ENCODE measurements around the gene PDE3B. TPM values are rescaled to one million over a fixed set of nuclear protein-coding genes. Genes with fewer than 3 reads are reported as not detected.
"Not testable (repeated sequence)": the region's sequence is repeated elsewhere in the genome, so short reads cannot be mapped to it uniquely, and the experiment has no call there.

PDE3B gene
- total RNA-seq, 1 experiment from 2014 or later: not detected

DNA sequence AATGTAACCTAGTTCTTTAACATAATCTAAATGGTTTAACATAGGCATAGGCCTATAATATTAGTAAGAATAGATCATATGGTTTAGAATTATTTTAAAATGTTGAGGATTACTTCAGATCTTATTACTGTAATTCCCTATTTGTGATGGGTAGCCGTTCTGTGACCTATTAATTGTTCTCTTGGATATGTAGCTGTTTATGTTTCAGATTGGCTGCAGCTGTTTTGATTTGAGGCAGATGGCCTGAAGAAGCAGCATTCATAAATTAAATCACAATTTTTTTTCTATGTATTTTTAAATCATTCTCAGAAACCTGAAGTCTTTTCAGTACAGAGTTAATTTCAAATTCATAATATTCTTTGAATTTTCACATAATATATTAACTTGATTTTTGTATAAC, 104.5 kb downstream of the PDE3B start:
- no peaks in the 10 kb centered on the region for H3K4me1 ChIP-seq (ENCODE audit: low read length)
- H3K9me2 ChIP-seq (replicated peaks; ENCODE audit: insufficient read depth, low read length): no peaks in the 10 kb centered on the region
- DNase-seq: no peak

DNA sequence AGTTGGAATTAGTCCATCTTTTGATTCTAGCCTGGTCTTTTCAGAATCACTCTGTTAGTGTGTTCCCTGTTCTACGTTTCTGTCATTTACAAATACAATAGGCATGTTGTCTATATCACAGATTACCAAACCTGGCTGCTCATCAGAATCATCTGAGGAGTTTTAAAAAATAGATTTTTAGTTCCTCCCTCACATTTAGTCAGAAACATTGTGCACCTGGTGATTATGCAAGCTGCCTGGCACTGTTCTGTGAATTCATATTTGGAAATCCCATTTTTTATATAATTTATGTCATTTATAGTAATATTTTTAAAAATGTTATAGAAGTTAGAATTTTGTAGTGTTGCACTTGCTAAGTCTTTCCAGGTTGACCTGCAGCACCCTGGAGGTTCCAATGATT, 107.3 kb downstream of the PDE3B start:
- DNase-seq: no peak
- Histone ChIP-seq H3K4me1 (ENCODE audit: low read length) (no peaks in the 10 kb centered on the region), H3K27me3 (ENCODE audit: low read length) (no peaks in the 10 kb centered on the region), H3K9me3 (ENCODE audit: low read length) (no peaks in the 10 kb centered on the region), H3K9ac (ENCODE audit: low read length) (no peak overlapping the region), H3K4me2 (ENCODE audit: low read depth, low read length, poor library complexity, severe bottlenecking) (no peak overlapping the region), H3K4me3 (ENCODE audit: low read length) (no peak overlapping the region), H4K20me1 (ENCODE audit: insufficient read depth, low read depth, low read length) (no peaks in the 10 kb centered on the region), H3K9me2 (replicated peaks; ENCODE audit: insufficient read depth, low read length) (no peaks in the 10 kb centered on the region), H3K27ac (ENCODE audit: low read length) (no peak overlapping the region), H3K79me2 (ENCODE audit: low read length) (no peaks in the 10 kb centered on the region), H2AFZ (ENCODE audit: low read length) (no peak overlapping the region), H3K36me3 (ENCODE audit: insufficient read depth, low read length) (no peaks in the 10 kb centered on the region)

More for the DNA sequence above, 104.5 kb downstream of the PDE3B start:
- no peak overlapping the region for H3K27ac ChIP-seq (ENCODE audit: low read length)
- no peak overlapping the region for H3K9ac ChIP-seq (ENCODE audit: low read length)
- H3K9me3 ChIP-seq (ENCODE audit: low read length): no peaks in the 10 kb centered on the region
- no peaks in the 10 kb centered on the region for H3K27me3 ChIP-seq (ENCODE audit: low read length)
- H4K20me1 ChIP-seq (ENCODE audit: insufficient read depth, low read depth, low read length): no peaks in the 10 kb centered on the region
- H3K79me2 ChIP-seq (ENCODE audit: low read length): no peaks in the 10 kb centered on the region
- no peak overlapping the region for H3K4me3 ChIP-seq (ENCODE audit: low read length)
- H3K36me3 ChIP-seq (ENCODE audit: insufficient read depth, low read length): no peaks in the 10 kb centered on the region
- no peak overlapping the region for H3K4me2 ChIP-seq (ENCODE audit: low read depth, low read length, poor library complexity, severe bottlenecking)
- H2AFZ ChIP-seq (ENCODE audit: low read length): no peak overlapping the region

DNA sequence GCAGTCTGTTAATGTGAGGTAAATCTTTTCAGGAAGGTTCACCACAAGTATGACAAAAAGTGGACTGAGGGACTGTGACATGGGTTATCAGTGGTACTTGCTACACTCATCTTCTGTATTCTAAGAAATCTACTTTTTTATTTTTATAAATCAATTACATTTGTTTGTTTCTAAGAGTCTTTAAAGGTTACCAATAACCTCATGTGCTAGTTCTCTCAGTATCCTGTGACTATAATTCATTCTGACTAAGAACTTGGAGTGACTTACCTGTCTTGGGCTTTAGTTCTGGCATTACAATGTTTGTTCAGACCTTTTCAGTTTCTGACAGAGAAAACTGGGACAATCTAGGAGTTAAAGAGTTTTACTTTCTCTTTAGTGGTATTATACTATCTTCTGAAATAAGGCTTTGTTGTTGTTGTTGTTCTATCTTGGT, 108.4 kb downstream of the PDE3B start:
- Histone ChIP-seq H4K20me1 (ENCODE audit: insufficient read depth, low read depth, low read length) (no peaks in the 10 kb centered on the region), H2AFZ (ENCODE audit: low read length) (no peak overlapping the region), H3K27ac (ENCODE audit: low read length) (no peak overlapping the region), H3K4me2 (ENCODE audit: low read depth, low read length, poor library complexity, severe bottlenecking) (no peak overlapping the region), H3K36me3 (ENCODE audit: insufficient read depth, low read length) (no peaks in the 10 kb centered on the region), H3K4me1 (ENCODE audit: low read length) (no peaks in the 10 kb centered on the region), H3K4me3 (ENCODE audit: low read length) (no peak overlapping the region), H3K9ac (ENCODE audit: low read length) (no peak overlapping the region), H3K79me2 (ENCODE audit: low read length) (no peaks in the 10 kb centered on the region), H3K9me2 (replicated peaks; ENCODE audit: insufficient read depth, low read length) (no peaks in the 10 kb centered on the region), H3K9me3 (ENCODE audit: low read length) (no peaks in the 10 kb centered on the region), H3K27me3 (ENCODE audit: low read length) (no peaks in the 10 kb centered on the region)
- no peak for DNase-seq

DNA sequence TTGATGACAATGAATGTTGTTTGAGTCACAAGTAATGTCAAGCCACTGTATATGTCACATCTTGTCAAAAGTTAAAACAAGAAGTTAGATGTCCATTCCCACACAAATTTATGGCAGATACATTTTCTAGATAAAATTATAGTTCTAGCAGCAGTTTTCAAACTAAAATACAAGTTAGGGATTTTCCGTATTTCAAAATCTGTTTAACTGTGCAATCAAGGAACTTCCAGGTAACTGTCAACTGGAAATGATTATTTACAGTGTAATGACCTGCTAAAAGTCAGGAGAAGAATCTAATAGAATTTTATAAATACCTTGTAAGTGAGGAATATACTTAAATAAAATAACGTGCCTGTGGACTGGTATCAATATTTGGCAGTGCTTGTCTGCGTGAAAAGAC, 111.5 kb downstream of the PDE3B start:
- Histone ChIP-seq H3K4me3 (ENCODE audit: low read length) (no peak overlapping the region), H3K9me3 (ENCODE audit: low read length) (no peaks in the 10 kb centered on the region), H3K9me2 (replicated peaks; ENCODE audit: insufficient read depth, low read length) (no peaks in the 10 kb centered on the region), H3K4me2 (ENCODE audit: low read depth, low read length, poor library complexity, severe bottlenecking) (no peak overlapping the region), H3K9ac (ENCODE audit: low read length) (no peak overlapping the region), H4K20me1 (ENCODE audit: insufficient read depth, low read depth, low read length) (no peaks in the 10 kb centered on the region), H3K79me2 (ENCODE audit: low read length) (no peaks in the 10 kb centered on the region), H3K4me1 (ENCODE audit: low read length) (no peaks in the 10 kb centered on the region), H2AFZ (ENCODE audit: low read length) (no peak overlapping the region), H3K36me3 (ENCODE audit: insufficient read depth, low read length) (no peaks in the 10 kb centered on the region), H3K27ac (ENCODE audit: low read length) (no peak overlapping the region), H3K27me3 (ENCODE audit: low read length) (no peaks in the 10 kb centered on the region)
- DNase-seq: no peak

DNA sequence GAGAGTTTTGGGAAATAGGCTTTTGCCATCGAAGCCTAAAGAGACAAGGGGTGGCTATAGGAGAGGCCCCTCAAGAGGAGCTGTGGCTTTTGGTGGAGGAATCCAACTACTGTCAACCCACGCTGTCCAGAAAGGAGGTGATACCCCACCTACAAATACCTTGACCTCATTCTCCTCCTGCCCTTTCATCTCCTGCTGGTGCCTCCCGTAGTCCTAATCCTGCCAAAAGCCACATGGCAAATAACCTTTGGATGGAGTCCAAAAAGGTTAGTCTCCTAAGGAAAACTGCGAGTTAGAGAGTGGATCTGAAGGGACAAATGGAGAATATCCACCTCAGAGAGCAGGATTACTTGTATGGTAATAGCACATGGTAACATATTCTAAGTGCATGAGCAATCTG, 112.7 kb downstream of the PDE3B start:
- no peak overlapping the region for H3K27ac ChIP-seq (ENCODE audit: low read length)
- no peak for DNase-seq

DNA sequence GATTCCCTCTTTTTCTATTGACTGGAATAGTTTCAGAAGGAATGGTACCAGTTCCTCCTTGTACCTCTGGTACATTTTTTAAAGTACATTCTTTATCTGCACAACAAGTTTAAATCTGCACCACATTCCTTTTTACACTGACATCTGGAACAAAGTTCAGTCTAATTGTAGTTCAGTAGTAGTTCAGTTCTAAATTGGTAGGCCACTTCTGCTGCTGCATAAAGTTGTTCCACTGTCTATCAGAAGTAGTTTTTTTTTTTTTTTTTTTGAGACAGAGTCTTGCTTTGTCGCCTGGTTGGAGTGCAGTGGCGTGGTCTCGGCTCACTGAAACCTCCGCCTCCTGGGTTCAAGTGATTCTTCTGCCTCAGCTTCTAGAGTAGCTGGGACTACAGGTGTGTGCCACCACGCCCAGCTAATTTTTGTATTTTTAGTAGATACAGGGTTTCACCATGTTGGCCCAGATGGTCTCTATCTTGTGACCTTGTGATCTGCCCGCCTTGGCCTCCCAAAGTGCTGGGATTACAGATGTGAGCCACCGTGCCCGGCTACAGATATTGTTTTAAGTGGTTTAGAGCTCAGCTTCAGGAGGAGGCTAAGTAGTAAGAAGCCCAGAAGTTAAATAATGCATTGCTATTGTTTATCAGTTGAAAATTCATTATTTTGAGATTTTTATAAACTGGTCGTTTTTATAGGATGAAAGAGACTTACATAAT, 115.9 kb downstream of the PDE3B start:
- not testable (repeated sequence) for H3K9ac ChIP-seq (ENCODE audit: low read length); H3K9me2 ChIP-seq (replicated peaks; ENCODE audit: insufficient read depth, low read length); H3K9me3 ChIP-seq (ENCODE audit: low read length); H3K4me2 ChIP-seq (ENCODE audit: low read depth, low read length, poor library complexity, severe bottlenecking); H3K79me2 ChIP-seq (ENCODE audit: low read length); H2AFZ ChIP-seq (ENCODE audit: low read length); H3K4me1 ChIP-seq (ENCODE audit: low read length); H3K4me3 ChIP-seq (ENCODE audit: low read length); DNase-seq; H3K27me3 ChIP-seq (ENCODE audit: low read length); H4K20me1 ChIP-seq (ENCODE audit: insufficient read depth, low read depth, low read length); H3K36me3 ChIP-seq (ENCODE audit: insufficient read depth, low read length); H3K27ac ChIP-seq (ENCODE audit: low read length)

More for the DNA sequence above, 112.7 kb downstream of the PDE3B start:
- no peaks in the 10 kb centered on the region for H3K27me3 ChIP-seq (ENCODE audit: low read length)
- no peaks in the 10 kb centered on the region for H3K9me2 ChIP-seq (replicated peaks; ENCODE audit: insufficient read depth, low read length)
- no peak overlapping the region for H3K4me3 ChIP-seq (ENCODE audit: low read length)
- H3K79me2 ChIP-seq (ENCODE audit: low read length): no peaks in the 10 kb centered on the region
- no peaks in the 10 kb centered on the region for H3K36me3 ChIP-seq (ENCODE audit: insufficient read depth, low read length)
- no peak overlapping the region for H3K4me2 ChIP-seq (ENCODE audit: low read depth, low read length, poor library complexity, severe bottlenecking)
- H3K4me1 ChIP-seq (ENCODE audit: low read length): no peaks in the 10 kb centered on the region
- H3K9ac ChIP-seq (ENCODE audit: low read length): no peak overlapping the region
- no peaks in the 10 kb centered on the region for H4K20me1 ChIP-seq (ENCODE audit: insufficient read depth, low read depth, low read length)
- H2AFZ ChIP-seq (ENCODE audit: low read length): no peak overlapping the region
- H3K9me3 ChIP-seq (ENCODE audit: low read length): no peaks in the 10 kb centered on the region

DNA sequence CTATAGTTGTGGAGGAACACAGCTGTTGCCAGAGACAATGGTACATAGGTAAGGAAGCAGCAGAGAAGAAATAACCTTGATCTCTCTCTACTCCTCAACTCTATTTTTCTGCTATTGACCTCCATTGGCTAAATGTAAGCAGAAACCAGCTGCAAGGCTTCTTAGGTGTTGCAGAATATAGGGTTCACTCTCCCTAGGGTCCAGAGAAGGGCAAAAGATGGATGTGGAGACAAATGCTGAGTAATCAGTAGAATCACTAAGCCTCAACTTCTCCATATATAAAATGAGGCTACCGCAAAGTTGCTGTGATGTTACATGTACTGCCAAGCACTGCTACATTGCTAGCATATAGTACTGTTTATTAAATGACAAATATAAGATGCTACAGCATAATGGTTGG, 120.6 kb downstream of the PDE3B start:
- Histone ChIP-seq H3K9me3 (ENCODE audit: low read length) (no peaks in the 10 kb centered on the region), H3K79me2 (ENCODE audit: low read length) (no peaks in the 10 kb centered on the region), H3K4me1 (ENCODE audit: low read length) (no peaks in the 10 kb centered on the region), H3K4me3 (ENCODE audit: low read length) (no peak overlapping the region), H3K36me3 (ENCODE audit: insufficient read depth, low read length) (no peaks in the 10 kb centered on the region), H2AFZ (ENCODE audit: low read length) (no peak overlapping the region), H3K9ac (ENCODE audit: low read length) (no peak overlapping the region), H4K20me1 (ENCODE audit: insufficient read depth, low read depth, low read length) (no peaks in the 10 kb centered on the region), H3K9me2 (replicated peaks; ENCODE audit: insufficient read depth, low read length) (no peaks in the 10 kb centered on the region), H3K4me2 (ENCODE audit: low read depth, low read length, poor library complexity, severe bottlenecking) (no peak overlapping the region), H3K27me3 (ENCODE audit: low read length) (no peaks in the 10 kb centered on the region), H3K27ac (ENCODE audit: low read length) (no peak overlapping the region)
- no peak for DNase-seq

DNA sequence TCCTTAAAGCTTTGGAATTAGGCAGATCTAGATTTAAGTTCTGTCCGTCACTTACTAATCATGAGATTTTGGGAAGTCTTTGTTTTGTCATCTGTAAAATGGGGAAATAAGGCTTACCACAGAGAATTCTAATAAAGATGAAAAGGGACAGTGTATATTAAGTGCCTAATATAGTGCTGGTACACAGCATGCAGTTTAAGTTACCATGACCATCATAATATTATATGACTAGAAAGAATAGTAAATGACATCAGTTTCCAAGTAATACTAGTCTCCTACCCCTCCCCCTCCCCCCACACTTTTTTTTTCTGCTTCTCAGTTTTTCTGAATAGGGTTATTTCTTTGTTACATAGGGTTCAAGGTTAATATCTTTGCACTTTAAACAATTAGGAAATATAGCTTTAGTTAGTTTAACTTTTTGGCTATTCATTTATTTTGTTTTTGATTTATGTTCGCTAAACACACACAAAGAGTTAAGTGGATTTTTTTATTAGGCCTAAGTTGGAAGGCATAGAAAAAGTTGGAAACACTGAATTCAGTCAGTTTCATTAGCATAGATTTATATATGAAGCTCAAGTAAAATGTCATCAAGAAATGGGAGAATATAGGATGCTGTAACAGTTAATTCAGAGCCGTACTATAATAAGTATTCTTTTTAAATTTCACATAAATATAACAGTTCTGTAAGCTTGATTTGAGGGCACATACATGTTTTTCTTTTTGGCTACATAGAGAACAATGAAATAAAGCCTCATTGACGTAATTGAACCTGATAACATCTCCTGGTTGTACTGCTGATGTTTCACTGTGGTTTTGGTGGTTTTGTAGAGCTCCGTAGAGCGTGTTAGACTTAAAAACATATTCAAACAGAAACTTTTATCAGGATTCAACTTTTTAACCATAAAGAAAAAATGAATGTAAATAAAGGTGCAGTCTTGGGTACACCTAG, 121.2 kb downstream of the PDE3B start:
- Histone ChIP-seq H3K9me2 (replicated peaks; ENCODE audit: insufficient read depth, low read length) (no peaks in the 10 kb centered on the region), H3K4me2 (ENCODE audit: low read depth, low read length, poor library complexity, severe bottlenecking) (no peak overlapping the region), H3K27me3 (ENCODE audit: low read length) (no peaks in the 10 kb centered on the region), H2AFZ (ENCODE audit: low read length) (no peak overlapping the region), H3K79me2 (ENCODE audit: low read length) (no peaks in the 10 kb centered on the region), H3K4me1 (ENCODE audit: low read length) (no peaks in the 10 kb centered on the region), H3K4me3 (ENCODE audit: low read length) (no peak overlapping the region), H3K36me3 (ENCODE audit: insufficient read depth, low read length) (no peaks in the 10 kb centered on the region), H3K9ac (ENCODE audit: low read length) (no peak overlapping the region), H4K20me1 (ENCODE audit: insufficient read depth, low read depth, low read length) (no peaks in the 10 kb centered on the region), H3K9me3 (ENCODE audit: low read length) (no peaks in the 10 kb centered on the region), H3K27ac (ENCODE audit: low read length) (no peak overlapping the region)
- DNase-seq: no peak

All from Karpas-422 (cell line).